ENCODE results near the gene CCSER1.

Gene CCSER1

GRCh38 chr4:91228659-91229058 lies 1101.5 kb downstream of the CCSER1 start:
- no peak for DNase-seq (ENCODE audit: low read depth)
- in situ Hi-C loops (cut with HindIII; ENCODE audit: low sequenced_read_pairs): no loop called here
- TF ChIP-seq, protein P1, sequence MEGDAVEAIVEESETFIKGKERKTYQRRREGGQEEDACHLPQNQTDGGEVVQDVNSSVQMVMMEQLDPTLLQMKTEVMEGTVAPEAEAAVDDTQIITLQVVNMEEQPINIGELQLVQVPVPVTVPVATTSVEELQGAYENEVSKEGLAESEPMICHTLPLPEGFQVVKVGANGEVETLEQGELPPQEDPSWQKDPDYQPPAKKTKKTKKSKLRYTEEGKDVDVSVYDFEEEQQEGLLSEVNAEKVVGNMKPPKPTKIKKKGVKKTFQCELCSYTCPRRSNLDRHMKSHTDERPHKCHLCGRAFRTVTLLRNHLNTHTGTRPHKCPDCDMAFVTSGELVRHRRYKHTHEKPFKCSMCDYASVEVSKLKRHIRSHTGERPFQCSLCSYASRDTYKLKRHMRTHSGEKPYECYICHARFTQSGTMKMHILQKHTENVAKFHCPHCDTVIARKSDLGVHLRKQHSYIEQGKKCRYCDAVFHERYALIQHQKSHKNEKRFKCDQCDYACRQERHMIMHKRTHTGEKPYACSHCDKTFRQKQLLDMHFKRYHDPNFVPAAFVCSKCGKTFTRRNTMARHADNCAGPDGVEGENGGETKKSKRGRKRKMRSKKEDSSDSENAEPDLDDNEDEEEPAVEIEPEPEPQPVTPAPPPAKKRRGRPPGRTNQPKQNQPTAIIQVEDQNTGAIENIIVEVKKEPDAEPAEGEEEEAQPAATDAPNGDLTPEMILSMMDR (IDR thresholded peaks at IDR 0.05; ENCODE audit: low read depth, low read length, missing control alignments): no peak

GRCh38 chr4:91233164-91233563 lies 1106.0 kb downstream of the CCSER1 start:
- in situ Hi-C loops (cut with HindIII; ENCODE audit: low sequenced_read_pairs): no loop called here
- no peak for DNase-seq (ENCODE audit: low read depth)
- no peak overlapping the region for H3K4me3 ChIP-seq (ENCODE audit: low read depth, low read length)
- TF ChIP-seq, protein P1 (IDR thresholded peaks at IDR 0.05; ENCODE audit: low read depth, low read length, missing control alignments): no peak

More at GRCh38 chr4:91228659-91229058, 1101.5 kb downstream of the CCSER1 start:
- no peak overlapping the region for H3K4me3 ChIP-seq (ENCODE audit: low read depth, low read length)

GRCh38 chr4:91243132-91243531 lies 1115.9 kb downstream of the CCSER1 start:
- in situ Hi-C loops (cut with HindIII; ENCODE audit: low sequenced_read_pairs): no loop called here
- TF ChIP-seq, protein P1 (IDR thresholded peaks at IDR 0.05; ENCODE audit: low read depth, low read length, missing control alignments): no peak
- no peak overlapping the region for H3K4me3 ChIP-seq (ENCODE audit: low read depth, low read length)
- DNase-seq (ENCODE audit: low read depth): no peak

GRCh38 chr4:91256043-91256442 lies 1128.8 kb downstream of the CCSER1 start:
- DNase-seq (ENCODE audit: low read depth): no peak
- H3K4me3 ChIP-seq (ENCODE audit: low read depth, low read length): no peak overlapping the region
- TF ChIP-seq, protein P1 (IDR thresholded peaks at IDR 0.05; ENCODE audit: low read depth, low read length, missing control alignments): no peak
- in situ Hi-C loops (cut with HindIII; ENCODE audit: low sequenced_read_pairs): no loop called here

DNA sequence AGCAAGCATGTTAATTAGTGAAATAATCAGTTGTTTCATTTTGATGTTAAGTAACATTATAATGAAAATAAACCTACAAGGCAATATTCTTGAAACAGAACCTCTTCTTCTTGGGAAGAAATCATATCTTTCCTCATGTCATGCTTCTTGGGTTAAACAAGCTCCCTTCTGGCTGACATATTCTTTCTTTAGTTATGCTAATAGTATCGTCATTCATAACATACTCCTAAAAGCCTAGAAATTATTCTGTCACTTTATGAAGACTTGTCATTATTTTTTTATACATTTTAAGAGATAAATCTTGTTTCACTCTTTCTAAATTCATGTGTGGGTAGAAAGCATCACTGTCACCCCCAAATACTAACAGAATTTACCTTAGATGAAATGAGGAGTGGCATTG lies 1129.6 kb downstream of the CCSER1 start:
- H3K4me3 ChIP-seq (ENCODE audit: low read depth, low read length): no peak overlapping the region
- TF ChIP-seq, protein P1 (IDR thresholded peaks at IDR 0.05; ENCODE audit: low read depth, low read length, missing control alignments): no peak
- in situ Hi-C loops (cut with HindIII; ENCODE audit: low sequenced_read_pairs): no loop called here
- no peak for DNase-seq (ENCODE audit: low read depth)

DNA sequence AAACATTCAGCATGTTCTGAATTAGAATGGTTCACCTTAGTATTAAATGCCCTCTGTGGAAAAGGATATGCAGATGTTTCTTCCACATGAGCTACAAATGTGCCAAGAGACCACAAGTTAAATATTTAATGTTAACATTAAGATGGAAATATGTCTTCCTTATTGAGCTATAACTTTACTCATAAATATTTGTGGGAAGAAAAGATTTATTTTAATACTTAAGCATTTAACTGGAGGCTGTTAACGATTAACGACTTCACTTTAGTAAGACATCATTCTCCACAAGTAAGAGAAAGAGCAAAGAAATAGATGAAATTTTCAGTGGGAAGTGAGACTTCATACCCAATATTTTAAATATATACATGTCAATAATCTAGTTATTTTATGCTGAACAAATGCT lies 1130.5 kb downstream of the CCSER1 start:
- H3K4me3 ChIP-seq (ENCODE audit: low read depth, low read length): no peak overlapping the region
- TF ChIP-seq, protein P1 (IDR thresholded peaks at IDR 0.05; ENCODE audit: low read depth, low read length, missing control alignments): no peak
- no peak for DNase-seq (ENCODE audit: low read depth)
- in situ Hi-C loops (cut with HindIII; ENCODE audit: low sequenced_read_pairs): no loop called here

- TF ChIP-seq, protein P1 (IDR thresholded peaks at IDR 0.05; ENCODE audit: low read depth, low read length, missing control alignments): no peak
- H3K4me3 ChIP-seq (ENCODE audit: low read depth, low read length): no peak overlapping the region
- in situ Hi-C loops (cut with HindIII; ENCODE audit: low sequenced_read_pairs): no loop called here
- DNase-seq (ENCODE audit: low read depth): no peak
Observed at GRCh38 chr4:91258326-91258725, 1131.1 kb downstream of the CCSER1 start.
